H1 (cell line): ENCODE results near the gene ADAT3. TPM values are rescaled to one million over a fixed set of nuclear protein-coding genes. Genes with fewer than 3 reads are reported as not detected.

ENCODE experiments used
- EP300 ChIP-seq, 2 experiments: IDR thresholded peaks; 1 replicate in 1 of 2; 2 replicates in 1 of 2; pipeline ENCODE4 v1.6.1; 2011 to 2012; ENCODE audit warnings: low read depth in 2 of 2, low read length in 2 of 2, mild to moderate bottlenecking in 2 of 2, borderline replicate concordance in 1 of 2, inconsistent platforms in 1 of 2, moderate library complexity in 1 of 2
- EZH2 ChIP-seq: fragments of 200-600 bp; sonication (generic); IDR thresholded peaks from 2 replicates; pipeline ENCODE4 v1.7.1; 2012; ENCODE audit warnings: low read depth, mild to moderate bottlenecking, moderate library complexity, low read length, inconsistent platforms; ENCODE audit not compliant: severe bottlenecking
- HDAC6 ChIP-seq: IDR thresholded peaks from one replicate; pipeline ENCODE4 v1.7.1; 2012; ENCODE audit warnings: low read depth, mild to moderate bottlenecking, inconsistent platforms, low read length, moderate library complexity
- NRF1 ChIP-seq: IDR thresholded peaks from 2 replicates; pipeline ENCODE4 v1.6.1; 2011; ENCODE audit warnings: mild to moderate bottlenecking, low read depth, low read length, improper control_type of control experiment
- PHF8 ChIP-seq: fragments of 200-600 bp; sonication (generic); conservative IDR thresholded peaks from 2 replicates; pipeline ENCODE4 v1.7.1; 2012; ENCODE audit warnings: low read depth, mild to moderate bottlenecking, inconsistent platforms, low read length, moderate library complexity
- SP4 ChIP-seq: IDR thresholded peaks from 2 replicates; pipeline ENCODE4 v1.6.1; 2012; ENCODE audit warnings: low read length, inconsistent platforms
- TBP ChIP-seq: IDR thresholded peaks from 2 replicates; pipeline ENCODE4 v1.6.1; 2011; ENCODE audit warnings: low read depth, low read length, improper control_type of control experiment
- TEAD4 ChIP-seq: IDR thresholded peaks from 2 replicates; pipeline ENCODE4 v1.6.1; 2012; ENCODE audit warnings: low read depth, low read length, inconsistent platforms, mixed read lengths
- polyA plus RNA-seq, 7 experiments: library from polyadenylated mRNA; depleted of rRNA in 3 of 7; stranded (reverse) in 5 of 7; unstranded in 2 of 7; fragments of >200 nt in 5 of 7; fragments of 200-250 nt in 2 of 7; gene quantifications; 1 replicate in 5 of 7; 2 replicates in 1 of 7; 4 replicates in 1 of 7; pipeline versions ENCODE4 v1.2.1 to v1.2.3, GENCODE V29; 2011 to 2013; ENCODE audit warnings: missing spikeins in 2 of 7, mixed read lengths in 2 of 7
- total RNA-seq: library from RNA; stranded (reverse); fragmentation: NEBNext Ultra II Directional; extraction: Animal tissue kit (Norgen Biotek cat#: 25700); gene quantifications from 2 replicates; pipeline ENCODE4 v1.2.1, GENCODE V29; 2021

Gene ADAT3
- total and polyA plus RNA-seq, 2 of the 8 experiments (the other 6 are each of a cell fraction or from before 2014, with no cell fraction given): 5.4 to 10.8 TPM

DNA sequence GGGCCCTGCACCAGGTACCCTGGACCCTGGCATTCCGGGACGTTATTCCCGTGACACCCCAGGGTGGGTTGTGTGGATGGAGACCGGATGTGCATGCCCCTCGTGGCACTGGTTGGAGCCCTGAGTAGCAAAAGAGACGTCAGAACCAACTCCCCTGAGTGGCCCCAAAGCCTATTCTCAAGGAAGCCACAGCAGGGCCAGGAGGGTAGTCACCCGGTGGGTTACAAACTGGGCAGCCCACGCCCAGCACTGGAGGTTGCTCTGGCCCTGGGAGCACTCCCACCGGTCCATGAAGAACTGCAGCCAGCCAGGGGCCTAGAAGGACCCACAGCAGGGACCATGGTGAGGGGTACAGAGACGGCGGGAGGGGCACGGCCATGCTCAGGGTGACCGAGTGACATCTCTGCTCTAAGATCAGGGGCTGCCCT, 49.4 kb upstream of the ADAT3 start (continued):
- TF ChIP-seq EZH2 (no peak), TEAD4 (no peak), EP300 (IDR thresholded peaks at IDR 0.05; ENCODE audit: borderline replicate concordance in 1 of 2, low read depth in 2 of 2, low read length in 2 of 2) (no peak), PHF8 (no peak), HDAC6 (no peak), NRF1 (no peak), SP4 (no peak), TBP (no peak)
- TF ChIP-seq, all 59 proteins: peak for 0
